Measurements from ENCODE around the gene ITPR1. TPM values are rescaled to one million over a fixed set of nuclear protein-coding genes. Genes with fewer than 3 reads are reported as not detected.

Gene ITPR1
- polyA plus RNA-seq, 1 donor from 2014 or later: 2.1 TPM

GRCh38 chr3:4741404-4742307, 248.5 kb downstream of the ITPR1 start:
- Histone ChIP-seq H3K9me2 (ENCODE audit: insufficient read depth, low read length) (no peaks in the 10 kb centered on the region), H3K27ac (ENCODE audit: low read length) (no peak overlapping the region), H3K27me3 (ENCODE audit: insufficient read depth, low read depth, low read length) (no peaks in the 10 kb centered on the region), H3K79me2 (replicated peaks; ENCODE audit: insufficient read depth, low read length) (no peaks in the 10 kb centered on the region), H4K20me1 (ENCODE audit: insufficient read depth) (no peaks in the 10 kb centered on the region), H3F3A (ENCODE audit: insufficient read depth, low read length, poor library complexity, severe bottlenecking) (no peaks in the 10 kb centered on the region), H3K9ac (ENCODE audit: low read length) (no peak overlapping the region), H3K36me3 (ENCODE audit: insufficient read depth, low read length) (no peaks in the 10 kb centered on the region), H3K9me3 (ENCODE audit: low read length) (no peaks in the 10 kb centered on the region), H3K4me3 (ENCODE audit: low read length) (no peak overlapping the region), H3K4me2 (ENCODE audit: low read length) (no peak overlapping the region), H2AFZ (ENCODE audit: low read depth, low read length) (no peak overlapping the region)
- TF ChIP-seq REST (IDR thresholded peaks at IDR 0.05; ENCODE audit: borderline replicate concordance) (no peak), RAD21 (conservative IDR thresholded peaks at IDR 0.05) (no peak), SMC3 (conservative IDR thresholded peaks at IDR 0.05; ENCODE audit: poor library complexity) (no peak), CTCF (IDR thresholded peaks at IDR 0.05; ENCODE audit: poor library complexity, severe bottlenecking) (no peak), POLR2AphosphoS5 (IDR thresholded peaks at IDR 0.05) (no peak), EZH2 (IDR thresholded peaks at IDR 0.05; ENCODE audit: borderline replicate concordance, insufficient read depth, low read length, poor library complexity, severe bottlenecking) (no peak), EP300 (conservative IDR thresholded peaks at IDR 0.05; ENCODE audit: poor library complexity, severe bottlenecking) (no peak), TAF1 (IDR thresholded peaks at IDR 0.05; ENCODE audit: low read depth) (no peak), MXI1 (conservative IDR thresholded peaks at IDR 0.05; ENCODE audit: poor library complexity, severe bottlenecking) (no peak)

GRCh38 chr3:4742359-4742758, 249.2 kb downstream of the ITPR1 start:
- Histone ChIP-seq H3K9me3 (ENCODE audit: low read length) (no peaks in the 10 kb centered on the region), H3K27ac (ENCODE audit: low read length) (no peak overlapping the region), H3K4me3 (ENCODE audit: low read length) (no peak overlapping the region), H3K9ac (ENCODE audit: low read length) (no peak overlapping the region), H3K4me2 (ENCODE audit: low read length) (no peak overlapping the region), H4K20me1 (ENCODE audit: insufficient read depth) (no peaks in the 10 kb centered on the region), H3K9me2 (ENCODE audit: insufficient read depth, low read length) (no peaks in the 10 kb centered on the region), H3K79me2 (replicated peaks; ENCODE audit: insufficient read depth, low read length) (no peaks in the 10 kb centered on the region), H3K27me3 (ENCODE audit: insufficient read depth, low read depth, low read length) (no peaks in the 10 kb centered on the region), H2AFZ (ENCODE audit: low read depth, low read length) (no peak overlapping the region), H3F3A (ENCODE audit: insufficient read depth, low read length, poor library complexity, severe bottlenecking) (no peaks in the 10 kb centered on the region), H3K36me3 (ENCODE audit: insufficient read depth, low read length) (no peaks in the 10 kb centered on the region)
- no peak for TF ChIP-seq POLR2AphosphoS5 (IDR thresholded peaks at IDR 0.05)
- no peak for TF ChIP-seq RAD21 (conservative IDR thresholded peaks at IDR 0.05)
- no peak for TF ChIP-seq EP300 (conservative IDR thresholded peaks at IDR 0.05; ENCODE audit: poor library complexity, severe bottlenecking)
- no peak for TF ChIP-seq EZH2 (IDR thresholded peaks at IDR 0.05; ENCODE audit: borderline replicate concordance, insufficient read depth, low read length, poor library complexity, severe bottlenecking)
- no peak for TF ChIP-seq MXI1 (conservative IDR thresholded peaks at IDR 0.05; ENCODE audit: poor library complexity, severe bottlenecking)
- no peak for TF ChIP-seq TAF1 (IDR thresholded peaks at IDR 0.05; ENCODE audit: low read depth)
- no peak for TF ChIP-seq CTCF (IDR thresholded peaks at IDR 0.05; ENCODE audit: poor library complexity, severe bottlenecking)
- TF ChIP-seq REST (IDR thresholded peaks at IDR 0.05; ENCODE audit: borderline replicate concordance): no peak
- TF ChIP-seq SMC3 (conservative IDR thresholded peaks at IDR 0.05; ENCODE audit: poor library complexity): no peak

All from neural cell (in vitro differentiated cells).